T-helper 1 cell (primary cell): ENCODE measurements around the gene ADAR.
"Not testable (repeated sequence)": the region's sequence is repeated elsewhere in the genome, so short reads cannot be mapped to it uniquely, and the experiment has no call there.

Source experiments
- DNase-seq, 5 donors: peaks; one replicate each; pipeline ENCODE4 v3.0.0-alpha.2; 2012 to 2020
- total RNA-seq, 4 donors: gene quantifications; one replicate each; lab custom pipeline; 2026; lab: John Stamatoyannopoulos, UW

The ADAR gene
- 381 to 578 (median 515) reads per million in 4 donors for total RNA-seq

- DNase-seq: peak; percentile 82 to 96 (median 89)
Measured at GRCh38 chr1:154607609-154608396, at the start of gene ADAR. ADAR (minus strand) TSS chr1:154608186; CDS start chr1:154608006, 180 bp downstream.

- DNase-seq: no peak
Measured at GRCh38 chr1:154657556-154657955, 49.6 kb upstream of the ADAR start.

GRCh38 chr1:154652893-154653292, 44.9 kb upstream of the ADAR start:
- no peak for DNase-seq

GRCh38 chr1:154644724-154645123, 36.7 kb upstream of the ADAR start:
- not testable (repeated sequence) for DNase-seq

- no peak for DNase-seq
Measured at GRCh38 chr1:154641534-154641933, 33.5 kb upstream of the ADAR start.

- DNase-seq: no peak
Measured at GRCh38 chr1:154639876-154640275, 31.9 kb upstream of the ADAR start.

GRCh38 chr1:154635171-154635570, 27.2 kb upstream of the ADAR start:
- no peak for DNase-seq

GRCh38 chr1:154629675-154630073, 21.7 kb upstream of the ADAR start:
- no peak for DNase-seq

GRCh38 chr1:154629061-154629674, 21.2 kb upstream of the ADAR start:
- DNase-seq: no peak

GRCh38 chr1:154628121-154628405, 20.1 kb upstream of the ADAR start:
- no peak for DNase-seq

GRCh38 chr1:154627257-154628120, 19.5 kb upstream of the ADAR start:
- DNase-seq: peak; percentile 61 to 90 (median 79)

- DNase-seq: peak in 1 of 5 donors; percentile 42
Measured at GRCh38 chr1:154626456-154627256, 18.7 kb upstream of the ADAR start.

GRCh38 chr1:154624746-154625643, 17.0 kb upstream of the ADAR start:
- no peak for DNase-seq

- DNase-seq: no peak
Measured at GRCh38 chr1:154623358-154623757, 15.4 kb upstream of the ADAR start.

- no peak for DNase-seq
Measured at GRCh38 chr1:154622503-154623039, 14.6 kb upstream of the ADAR start.

- no peak for DNase-seq
Measured at GRCh38 chr1:154621875-154622274, 13.9 kb upstream of the ADAR start.

- no peak for DNase-seq
Measured at GRCh38 chr1:154620751-154621150, 12.8 kb upstream of the ADAR start.

- DNase-seq: no peak
Measured at GRCh38 chr1:154619181-154619948, 11.4 kb upstream of the ADAR start.

GRCh38 chr1:154616659-154617345, 8.8 kb upstream of the ADAR start:
- DNase-seq: no peak

GRCh38 chr1:154615411-154615810, 7.4 kb upstream of the ADAR start:
- no peak for DNase-seq
